Natural killer cell (primary cell): ENCODE data around the gene ABTB2. TPM values are rescaled to one million over a fixed set of nuclear protein-coding genes. Genes with fewer than 3 reads are reported as not detected.

Experiments used
- ATAC-seq, 3 donors: fragments of 150-1000 bp in 2 of 3; fragments of 200-7000 bp in 1 of 3; cut with Tn5 transposase; 1 replicate in 1 of 3; 2 replicates in 2 of 3; pipeline ENCODE4 v1.10.0; 2021; ENCODE audit warnings: mild to moderate bottlenecking in 2 of 3, moderate library complexity in 2 of 3
- DNase-seq, 2 donors: peaks; one replicate each; pipeline versions ENCODE4 v3.0.0 to v3.0.0-alpha.2; 2013 to 2021; ENCODE audit warnings: mixed read lengths in 1 of 2
- H3K27ac ChIP-seq: one replicate; pipeline ENCODE4 v1.5.1; 2013; ENCODE audit warnings: mild to moderate bottlenecking, low read length
- H3K27me3 ChIP-seq: one replicate; pipeline ENCODE4 v1.6.1; 2013; ENCODE audit warnings: low read length; ENCODE audit not compliant: control insufficient read depth, insufficient read depth
- H3K36me3 ChIP-seq: one replicate; pipeline ENCODE4 v1.6.1; 2013; ENCODE audit warnings: low read length; ENCODE audit not compliant: control insufficient read depth, insufficient read depth
- H3K4me1 ChIP-seq: one replicate; pipeline ENCODE4 v1.6.1; 2013; ENCODE audit warnings: low read length; ENCODE audit not compliant: control insufficient read depth, insufficient read depth
- H3K4me3 ChIP-seq: one replicate; pipeline ENCODE4 v1.5.1; 2013; ENCODE audit warnings: low read length
- H3K9me3 ChIP-seq: one replicate; pipeline ENCODE4 v1.6.1; 2013; ENCODE audit warnings: low read length; ENCODE audit not compliant: control insufficient read depth, insufficient read depth
- H3K27ac Mint-ChIP-seq, 2 donors: one replicate each; pipeline ENCODE4 v1.8.0; 2022; ENCODE audit warnings: mild to moderate bottlenecking in 2 of 2, mixed read lengths in 2 of 2, moderate library complexity in 1 of 2
- H3K27me3 Mint-ChIP-seq, 2 donors: one replicate each; pipeline ENCODE4 v1.8.0; 2022; ENCODE audit warnings: low read depth in 2 of 2, mixed read lengths in 2 of 2
- H3K36me3 Mint-ChIP-seq: one replicate; pipeline ENCODE4 v1.8.0; 2022; ENCODE audit warnings: mixed read lengths
- H3K4me1 Mint-ChIP-seq, 2 donors: one replicate each; pipeline ENCODE4 v1.8.0; 2022; ENCODE audit warnings: mixed read lengths in 2 of 2
- H3K4me3 Mint-ChIP-seq: one replicate; pipeline ENCODE4 v1.8.0; 2022; ENCODE audit warnings: mild to moderate bottlenecking, moderate library complexity, mixed read lengths
- H3K9me3 Mint-ChIP-seq, 2 donors: one replicate each; pipeline ENCODE4 v1.8.0; 2022; ENCODE audit warnings: mixed read lengths in 2 of 2
- WGBS: methylation state at CpG from one replicate; pipeline ENCODE4 v1.1.7; 2013; ENCODE audit warnings: missing lambda C conversion rate; ENCODE audit not compliant: insufficient coverage; 5-methylcytosine and 5-hydroxymethylcytosine counted together
- intact Hi-C: fragments of 100-400 bp; cut with micrococcal nuclease; formaldehyde crosslinking; loops from one replicate; pipeline ENCODE4 v1.14.2; 2022
- total RNA-seq, 4 donors: library from RNA; stranded (reverse); fragments of 120-200 nt in 1 of 4; gene quantifications; one replicate each; pipeline versions ENCODE4 v1.2.3 to v1.2.4, GENCODE V29; 2013 to 2022
- TF ChIP-seq, protein P1 (sequence below): fragments of 200-600 bp; IDR thresholded peaks from one replicate; pipeline ENCODE4 v1.8.0; 2022; ENCODE audit warnings: antibody characterized with exemption

ABTB2 gene
- total RNA-seq, 3 donors from 2014 or later (not counting 1 experiment from before 2014, with no cell fraction given) = 0.65 to 1.7 (median 1.1) TPM

DNA sequence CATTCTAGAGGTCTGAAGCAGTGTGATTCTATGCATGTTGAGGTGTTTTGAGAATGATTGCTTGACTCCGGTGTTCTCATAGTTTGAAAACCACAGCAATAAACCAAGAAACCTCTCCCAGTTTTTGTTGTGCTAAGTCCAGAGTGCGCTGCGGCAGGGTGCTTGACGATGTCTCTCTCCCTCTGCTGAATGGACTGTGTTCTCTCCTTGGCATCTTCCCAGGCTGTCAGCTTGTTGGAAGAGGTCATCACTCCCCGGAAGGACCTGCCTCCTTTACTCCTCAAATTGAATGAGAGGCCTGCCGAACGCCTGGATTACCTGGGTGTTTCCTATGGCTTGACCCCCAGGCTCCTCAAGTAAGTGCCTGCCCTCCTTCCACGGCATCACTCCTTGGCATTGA lies 221.4 kb downstream of the ABTB2 start:
- Mint-ChIP-seq H3K36me3 (peaks cover 27% of the 10 kb centered on the region), H3K27ac (no peak overlapping the region), H3K9me3 (no peaks in the 10 kb centered on the region), H3K4me1 (peaks cover 0 to 10% of the 10 kb centered on the region in 2 donors), H3K4me3 (no peak overlapping the region), H3K27me3 (no peaks in the 10 kb centered on the region)
- H3K4me1 ChIP-seq = no peaks in the 10 kb centered on the region
- ATAC-seq (no peak), DNase-seq (no peak)
- intact Hi-C loops = no loop called here
- peaks cover 82% of the 10 kb centered on the region for H3K36me3 ChIP-seq
- H3K9me3 ChIP-seq = no peaks in the 10 kb centered on the region
- no peak overlapping the region for H3K4me3 ChIP-seq
- H3K27me3 ChIP-seq = no peaks in the 10 kb centered on the region
- no peak overlapping the region for H3K27ac ChIP-seq
- TF ChIP-seq, protein P1, sequence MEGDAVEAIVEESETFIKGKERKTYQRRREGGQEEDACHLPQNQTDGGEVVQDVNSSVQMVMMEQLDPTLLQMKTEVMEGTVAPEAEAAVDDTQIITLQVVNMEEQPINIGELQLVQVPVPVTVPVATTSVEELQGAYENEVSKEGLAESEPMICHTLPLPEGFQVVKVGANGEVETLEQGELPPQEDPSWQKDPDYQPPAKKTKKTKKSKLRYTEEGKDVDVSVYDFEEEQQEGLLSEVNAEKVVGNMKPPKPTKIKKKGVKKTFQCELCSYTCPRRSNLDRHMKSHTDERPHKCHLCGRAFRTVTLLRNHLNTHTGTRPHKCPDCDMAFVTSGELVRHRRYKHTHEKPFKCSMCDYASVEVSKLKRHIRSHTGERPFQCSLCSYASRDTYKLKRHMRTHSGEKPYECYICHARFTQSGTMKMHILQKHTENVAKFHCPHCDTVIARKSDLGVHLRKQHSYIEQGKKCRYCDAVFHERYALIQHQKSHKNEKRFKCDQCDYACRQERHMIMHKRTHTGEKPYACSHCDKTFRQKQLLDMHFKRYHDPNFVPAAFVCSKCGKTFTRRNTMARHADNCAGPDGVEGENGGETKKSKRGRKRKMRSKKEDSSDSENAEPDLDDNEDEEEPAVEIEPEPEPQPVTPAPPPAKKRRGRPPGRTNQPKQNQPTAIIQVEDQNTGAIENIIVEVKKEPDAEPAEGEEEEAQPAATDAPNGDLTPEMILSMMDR = no peak
- WGBS = 98% methylated on average over 8 of the region's 8 CpGs

DNA sequence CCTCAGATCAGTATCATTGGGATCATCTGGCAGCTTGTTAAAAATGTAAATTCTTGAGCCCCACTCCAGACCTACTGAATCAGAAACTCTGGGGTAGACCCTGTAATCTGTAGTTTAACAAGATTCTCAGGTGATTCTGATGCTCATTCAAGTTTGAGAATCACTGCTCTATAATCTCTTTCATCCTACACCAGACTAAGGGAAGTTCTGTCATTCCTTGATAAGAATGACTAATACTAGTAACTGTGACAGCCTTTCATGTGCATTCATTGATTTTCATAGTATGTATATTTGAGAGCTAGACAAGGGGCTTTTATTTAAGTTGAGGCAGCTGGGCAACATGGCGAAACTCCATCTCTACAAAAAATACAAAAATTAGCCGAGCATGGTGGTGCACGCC lies 222.4 kb downstream of the ABTB2 start:
- no peaks in the 10 kb centered on the region for H3K9me3 ChIP-seq
- H3K4me3 Mint-ChIP-seq = no peak overlapping the region
- no peaks in the 10 kb centered on the region for H3K27me3 ChIP-seq
- H3K27me3 Mint-ChIP-seq = no peaks in the 10 kb centered on the region
- peaks cover 0 to 10% of the 10 kb centered on the region in 2 donors for H3K4me1 Mint-ChIP-seq
- TF ChIP-seq, protein P1 = no peak
- peaks cover 80% of the 10 kb centered on the region for H3K36me3 ChIP-seq
- intact Hi-C loops = no loop called here
- no peak overlapping the region for H3K27ac Mint-ChIP-seq
- peaks cover 23% of the 10 kb centered on the region for H3K36me3 Mint-ChIP-seq
- H3K27ac ChIP-seq = no peak overlapping the region
- no peak overlapping the region for H3K4me3 ChIP-seq
- WGBS = 92% methylated on average over 2 of the region's 3 CpGs
- H3K4me1 ChIP-seq = no peaks in the 10 kb centered on the region
- no peaks in the 10 kb centered on the region for H3K9me3 Mint-ChIP-seq
- no peak for DNase-seq
- no peak for ATAC-seq

GRCh38 chr11:34134765-34135164 lies 223.0 kb downstream of the ABTB2 start:
- H3K4me3 Mint-ChIP-seq = no peak overlapping the region
- no peaks in the 10 kb centered on the region for H3K9me3 Mint-ChIP-seq
- no peaks in the 10 kb centered on the region for H3K27me3 Mint-ChIP-seq
- peaks cover 0 to 10% of the 10 kb centered on the region in 2 donors for H3K4me1 Mint-ChIP-seq
- 83% methylated on average over 5 of the region's 5 CpGs for WGBS
- ATAC-seq (no peak), DNase-seq (no peak)
- no peaks in the 10 kb centered on the region for H3K4me1 ChIP-seq
- H3K4me3 ChIP-seq = no peak overlapping the region
- TF ChIP-seq, protein P1 = no peak
- no peaks in the 10 kb centered on the region for H3K9me3 ChIP-seq
- H3K27me3 ChIP-seq = no peaks in the 10 kb centered on the region
- H3K27ac Mint-ChIP-seq = no peak overlapping the region
- peaks cover 82% of the 10 kb centered on the region for H3K36me3 ChIP-seq
- H3K36me3 Mint-ChIP-seq = peaks cover 23% of the 10 kb centered on the region
- intact Hi-C loops = no loop called here
- no peak overlapping the region for H3K27ac ChIP-seq

GRCh38 chr11:34132261-34132965 lies 225.4 kb downstream of the ABTB2 start:
- Histone ChIP-seq H3K4me3 (no peak overlapping the region), H3K27ac (no peak overlapping the region), H3K9me3 (no peaks in the 10 kb centered on the region), H3K27me3 (no peaks in the 10 kb centered on the region), H3K36me3 (peaks cover 76% of the 10 kb centered on the region), H3K4me1 (no peaks in the 10 kb centered on the region)
- no peaks in the 10 kb centered on the region for H3K27me3 Mint-ChIP-seq
- H3K36me3 Mint-ChIP-seq = peaks cover 18% of the 10 kb centered on the region
- intact Hi-C loops = no loop called here
- DNase-seq (no peak), ATAC-seq (no peak)
- peaks cover 0 to under 1% of the 10 kb centered on the region in 2 donors for H3K4me1 Mint-ChIP-seq
- no peak overlapping the region for H3K4me3 Mint-ChIP-seq
- H3K9me3 Mint-ChIP-seq = no peaks in the 10 kb centered on the region
- TF ChIP-seq, protein P1 = no peak
- H3K27ac Mint-ChIP-seq = no peak overlapping the region
- WGBS = 95% methylated on average over 4 of the region's 4 CpGs
